Stomach (tissue), 9 donors: ENCODE data around the gene DYTN. TPM values are rescaled to one million over a fixed set of nuclear protein-coding genes. Genes with fewer than 3 reads are reported as not detected.
A peak's percentile ranks its signal among the peaks of the same experiment; 100 is the strongest.

Source experiments
- DNase-seq, 2 donors: peaks; one replicate each; pipeline versions ENCODE4 v3.0.0 to v3.0.0-alpha.2; 2013 to 2019
- H3K27ac ChIP-seq, 5 donors: fragments of 200-600 bp in 4 of 5; sonication (generic) in 4 of 5; one replicate each; pipeline ENCODE4 v1.5.1; 2013 to 2019; ENCODE audit warnings: mild to moderate bottlenecking in 1 of 5, moderate library complexity in 1 of 5
- H3K27me3 ChIP-seq, 3 donors: fragments of 200-600 bp; sonication (generic); one replicate each; pipeline ENCODE4 v1.5.1; 2017 to 2019; ENCODE audit warnings: mixed run types in 1 of 3
- H3K36me3 ChIP-seq, 4 donors: fragments of 200-600 bp; sonication (generic); 1 replicate in 3 of 4; 2 replicates in 1 of 4; pipeline ENCODE4 v1.5.1; 2016 to 2019
- H3K4me1 ChIP-seq, 4 donors: fragments of 200-600 bp; sonication (generic); one replicate each; pipeline ENCODE4 v1.5.1; 2016 to 2019
- H3K4me3 ChIP-seq, 4 donors: fragments of 200-600 bp; sonication (generic) in 3 of 4; one replicate each; pipeline ENCODE4 v1.5.1; 2016 to 2019; ENCODE audit warnings: mild to moderate bottlenecking in 1 of 4
- H3K9me3 ChIP-seq, 4 donors: fragments of 200-600 bp; sonication (generic); one replicate each; pipeline ENCODE4 v1.5.1; 2016 to 2019
- EP300 ChIP-seq: sonication (generic); formaldehyde crosslinking; IDR thresholded peaks from one replicate; pipeline ENCODE4 v1.6.1; 2017; ENCODE audit warnings: antibody characterized with exemption
- POLR2A ChIP-seq, 4 donors: fragments of 450-650 bp; IDR thresholded peaks; one replicate each; pipeline ENCODE4 v1.6.1; 2016; ENCODE audit warnings: antibody characterized with exemption in 4 of 4, control low read depth in 2 of 4, mild to moderate bottlenecking in 1 of 4, moderate library complexity in 1 of 4
- POLR2AphosphoS5 ChIP-seq, 3 donors: sonication (generic); formaldehyde crosslinking; IDR thresholded peaks; one replicate each; pipeline ENCODE4 v1.6.1; 2016; ENCODE audit warnings: antibody characterized with exemption in 3 of 3
- WGBS, 5 donors: extraction: QIAGEN DNeasy Blood & Tissue Kit in 3 of 5; methylation state at CpG; one replicate each; pipeline versions ENCODE4 v1.1.5 to v1.1.7; 2013 to 2018; 5-methylcytosine and 5-hydroxymethylcytosine counted together
- intact Hi-C: fragments of 100-400 bp; cut with DNase I; formaldehyde crosslinking; loops from one replicate; pipeline ENCODE4 v1.15.1; 2023; ENCODE audit warnings: low total_unique reads
- polyA plus RNA-seq, 3 donors: library from polyadenylated mRNA; stranded (reverse); fragments of 200-250 nt; gene quantifications; one replicate each; pipeline ENCODE4 v1.2.3, GENCODE V29; 2013
- total RNA-seq, 5 donors: library from RNA; depleted of rRNA; stranded (reverse); fragments of >200 nt; gene quantifications; one replicate each; pipeline versions ENCODE4 v1.1.0 to v1.2.3, GENCODE V29; 2014 to 2016
- TF ChIP-seq, protein P1 (sequence below), 7 experiments: fragments of 450-650 bp in 4 of 7; fragments of 200-600 bp in 3 of 7; sonication (generic) in 3 of 7; IDR thresholded peaks; one replicate each; pipeline ENCODE4 v1.5.1; 2016 to 2019; ENCODE audit warnings: antibody characterized with exemption in 7 of 7, control low read depth in 2 of 7, mild to moderate bottlenecking in 1 of 7
- donor health status: healthy with polysubstance abuse.
- donor health status: Bipolar disorder and iron deficiency.
- donor health status: healthy.

DYTN gene
- total and polyA plus RNA-seq, 8 donors = not detected

DNA sequence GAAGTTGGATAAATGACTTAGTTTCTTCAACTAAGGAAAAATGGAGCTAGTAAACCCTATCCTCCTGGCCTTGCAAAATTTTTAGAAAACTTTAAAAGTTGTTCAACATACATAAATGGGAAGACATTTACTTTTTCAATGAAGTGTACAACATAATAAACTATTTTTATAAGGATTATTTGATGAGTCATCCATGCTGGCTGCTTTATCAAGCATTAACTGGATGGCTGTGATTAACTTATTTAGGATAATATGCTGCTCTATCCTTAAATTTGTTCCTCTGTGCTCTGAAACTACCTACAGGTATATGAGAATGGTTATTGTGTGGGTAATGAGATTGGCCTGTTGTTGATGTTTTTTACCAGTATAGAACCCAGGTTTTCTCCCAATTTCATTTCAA is 21.3 kb downstream of the DYTN start:
- peaks cover 0 to 3% (median 0%) of the 10 kb centered on the region in 3 donors for H3K27me3 ChIP-seq
- no peaks in the 10 kb centered on the region for H3K36me3 ChIP-seq
- DNase-seq = no peak
- H3K9me3 ChIP-seq = no peaks in the 10 kb centered on the region
- no peak for TF ChIP-seq POLR2A (IDR thresholded peaks at IDR 0.05)
- no peak for TF ChIP-seq POLR2AphosphoS5 (IDR thresholded peaks at IDR 0.05)
- TF ChIP-seq EP300 = no peak
- TF ChIP-seq, protein P1, sequence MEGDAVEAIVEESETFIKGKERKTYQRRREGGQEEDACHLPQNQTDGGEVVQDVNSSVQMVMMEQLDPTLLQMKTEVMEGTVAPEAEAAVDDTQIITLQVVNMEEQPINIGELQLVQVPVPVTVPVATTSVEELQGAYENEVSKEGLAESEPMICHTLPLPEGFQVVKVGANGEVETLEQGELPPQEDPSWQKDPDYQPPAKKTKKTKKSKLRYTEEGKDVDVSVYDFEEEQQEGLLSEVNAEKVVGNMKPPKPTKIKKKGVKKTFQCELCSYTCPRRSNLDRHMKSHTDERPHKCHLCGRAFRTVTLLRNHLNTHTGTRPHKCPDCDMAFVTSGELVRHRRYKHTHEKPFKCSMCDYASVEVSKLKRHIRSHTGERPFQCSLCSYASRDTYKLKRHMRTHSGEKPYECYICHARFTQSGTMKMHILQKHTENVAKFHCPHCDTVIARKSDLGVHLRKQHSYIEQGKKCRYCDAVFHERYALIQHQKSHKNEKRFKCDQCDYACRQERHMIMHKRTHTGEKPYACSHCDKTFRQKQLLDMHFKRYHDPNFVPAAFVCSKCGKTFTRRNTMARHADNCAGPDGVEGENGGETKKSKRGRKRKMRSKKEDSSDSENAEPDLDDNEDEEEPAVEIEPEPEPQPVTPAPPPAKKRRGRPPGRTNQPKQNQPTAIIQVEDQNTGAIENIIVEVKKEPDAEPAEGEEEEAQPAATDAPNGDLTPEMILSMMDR (IDR thresholded peaks at IDR 0.05) = no peak
- intact Hi-C loops = loop anchor here (10.0 kb wide), 1 partner anchor 1378 kb away; no protein-coding TSS in a partner anchor
- no peak overlapping the region for H3K27ac ChIP-seq
- no peaks in the 10 kb centered on the region for H3K4me1 ChIP-seq
- H3K4me3 ChIP-seq = no peak overlapping the region

DNA sequence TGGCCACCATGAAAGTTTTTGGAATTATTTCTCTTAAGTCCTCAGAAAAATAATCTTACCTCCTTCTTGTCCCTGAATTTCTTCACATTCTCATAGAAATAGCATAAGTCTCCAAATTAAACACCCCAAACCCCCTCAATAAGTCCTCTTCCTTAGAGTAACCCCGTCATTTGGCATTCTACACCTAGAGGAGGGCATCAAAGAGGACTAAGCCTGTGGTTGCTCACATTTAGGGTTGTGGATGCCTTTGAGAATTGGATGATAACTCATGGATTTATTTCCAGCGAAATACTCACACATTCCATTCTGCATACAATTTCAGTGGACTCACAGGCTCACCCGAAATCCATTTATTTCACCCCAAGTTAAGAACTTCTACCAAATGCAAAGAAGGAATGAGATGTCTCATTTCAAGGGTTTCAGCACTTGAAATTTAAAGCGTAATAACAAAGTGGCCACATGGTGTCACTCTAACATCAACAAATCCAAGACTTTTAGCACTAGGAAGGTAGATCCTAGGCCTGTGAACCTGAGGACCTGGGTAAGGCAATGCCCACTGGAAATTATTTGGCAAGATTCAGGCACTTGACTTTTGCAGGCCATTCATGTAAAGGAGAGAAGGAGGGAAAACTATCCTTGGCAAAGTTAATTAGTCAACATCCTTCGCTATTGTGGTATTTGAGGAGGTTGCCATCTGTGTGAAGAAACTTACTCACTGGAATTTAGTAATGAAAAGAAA is 24.6 kb downstream of the DYTN start:
- H3K27ac ChIP-seq = no peak overlapping the region
- peak in 1 of 2 donors; percentile 81 for DNase-seq
- intact Hi-C loops = loop anchor here (10.0 kb wide), 1 partner anchor 1381 kb away; no protein-coding TSS in a partner anchor
- no peaks in the 10 kb centered on the region for H3K4me1 ChIP-seq
- no peak for TF ChIP-seq POLR2AphosphoS5 (IDR thresholded peaks at IDR 0.05)
- TF ChIP-seq EP300 = no peak
- TF ChIP-seq POLR2A (IDR thresholded peaks at IDR 0.05) = no peak
- TF ChIP-seq, protein P1 (IDR thresholded peaks at IDR 0.05) = peak in 5 of 7 experiments; percentile 12 to 65 (median 54)
- no peaks in the 10 kb centered on the region for H3K27me3 ChIP-seq
- no peaks in the 10 kb centered on the region for H3K9me3 ChIP-seq
- WGBS, 5 donors = 26 to 39% (median 31%) methylated on average over 5 of the region's 5 CpGs
- no peaks in the 10 kb centered on the region for H3K36me3 ChIP-seq
- no peak overlapping the region for H3K4me3 ChIP-seq

DNA sequence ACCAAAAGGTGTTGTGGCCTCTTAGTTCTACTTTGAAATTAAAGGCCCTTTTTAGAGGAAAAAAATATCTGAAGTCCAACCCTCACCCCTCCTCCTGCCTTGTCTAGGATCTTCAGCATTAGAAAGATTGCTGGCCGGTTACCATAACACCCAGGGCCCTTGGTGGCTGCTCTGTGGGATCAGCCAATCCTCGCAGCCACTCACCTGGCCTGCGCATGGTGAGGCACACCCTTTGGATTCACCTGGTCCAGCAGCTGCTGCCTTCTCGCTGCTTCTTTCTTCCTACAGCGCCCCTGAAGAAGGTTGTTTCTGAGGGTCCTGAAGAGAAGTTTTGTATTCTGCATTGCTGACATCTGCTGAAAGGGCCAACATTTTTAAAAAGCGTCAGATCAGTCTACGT is 25.2 kb downstream of the DYTN start:
- no peak overlapping the region for H3K4me3 ChIP-seq
- intact Hi-C loops = loop anchor here (10.0 kb wide), 1 partner anchor 1382 kb away; no protein-coding TSS in a partner anchor
- H3K4me1 ChIP-seq = no peaks in the 10 kb centered on the region
- H3K36me3 ChIP-seq = no peaks in the 10 kb centered on the region
- WGBS, 5 donors = 74 to 79% (median 76%) methylated on average over 7 of the region's 7 CpGs
- H3K27ac ChIP-seq = no peak overlapping the region
- no peaks in the 10 kb centered on the region for H3K27me3 ChIP-seq
- no peaks in the 10 kb centered on the region for H3K9me3 ChIP-seq
- TF ChIP-seq, protein P1 (IDR thresholded peaks at IDR 0.05) = no peak
- TF ChIP-seq POLR2AphosphoS5 (IDR thresholded peaks at IDR 0.05) = no peak
- no peak for TF ChIP-seq EP300
- no peak for TF ChIP-seq POLR2A (IDR thresholded peaks at IDR 0.05)
- DNase-seq = no peak

DNA sequence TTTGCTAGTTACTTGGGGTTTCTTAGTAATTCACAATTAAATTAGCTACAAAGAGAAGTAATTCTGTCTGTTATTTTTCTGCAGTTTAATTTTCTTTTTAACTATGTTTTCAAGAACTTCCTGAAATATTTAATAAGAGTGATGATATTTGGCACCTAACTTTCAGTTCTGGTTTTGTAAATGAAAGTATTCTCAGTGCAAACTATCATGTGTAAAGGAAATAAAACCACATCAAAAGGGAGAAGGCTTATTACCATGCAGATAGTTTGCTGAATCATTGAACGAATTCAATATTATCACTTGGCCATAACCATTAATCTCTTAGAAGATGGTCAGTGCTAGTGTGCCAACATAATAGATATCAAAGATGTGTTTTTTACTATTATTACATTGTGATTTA is 29.2 kb downstream of the DYTN start:
- Histone ChIP-seq H3K4me1 (no peaks in the 10 kb centered on the region), H3K4me3 (no peak overlapping the region), H3K27ac (no peak overlapping the region), H3K9me3 (no peaks in the 10 kb centered on the region), H3K36me3 (no peaks in the 10 kb centered on the region), H3K27me3 (no peaks in the 10 kb centered on the region)
- DNase-seq = no peak
- intact Hi-C loops = no loop called here
- TF ChIP-seq POLR2A (IDR thresholded peaks at IDR 0.05) (no peak), POLR2AphosphoS5 (IDR thresholded peaks at IDR 0.05) (no peak), EP300 (no peak)
- TF ChIP-seq, protein P1 (IDR thresholded peaks at IDR 0.05) = no peak
- 56 to 76% (median 65%) methylated on average over 1 of the region's 1 CpG for WGBS, 5 donors
